GM10248 (cell line): ENCODE data around the gene ARSH.

Source experiments
- CTCF ChIA-PET: fragments of 300-600 bp; sonication (Branson Sonifier 250); formaldehyde crosslinking; extraction: SDS; loops from one replicate; lab custom pipeline; 2021; ENCODE audit warnings: antibody characterized with exemption; lab: Yijun Ruan, JAX
- POLR2A ChIA-PET: fragments of 350-650 bp; sonication (Branson Sonifier 250); formaldehyde crosslinking; extraction: SDS; loops from one replicate; lab custom pipeline; 2020; ENCODE audit warnings: antibody characterized with exemption; lab: Yijun Ruan, JAX
- DNase-seq: peaks from one replicate; pipeline ENCODE4 v3.0.0; 2012; ENCODE audit errors: extremely low spot score
- TF ChIP-seq, protein P1 (sequence below): IDR thresholded peaks from 2 replicates; pipeline ENCODE4 v1.5.1; 2012; ENCODE audit warnings: mild to moderate bottlenecking, low read depth; ENCODE audit errors: extremely low read depth, missing control alignments, control extremely low read depth

ARSH gene

DNA sequence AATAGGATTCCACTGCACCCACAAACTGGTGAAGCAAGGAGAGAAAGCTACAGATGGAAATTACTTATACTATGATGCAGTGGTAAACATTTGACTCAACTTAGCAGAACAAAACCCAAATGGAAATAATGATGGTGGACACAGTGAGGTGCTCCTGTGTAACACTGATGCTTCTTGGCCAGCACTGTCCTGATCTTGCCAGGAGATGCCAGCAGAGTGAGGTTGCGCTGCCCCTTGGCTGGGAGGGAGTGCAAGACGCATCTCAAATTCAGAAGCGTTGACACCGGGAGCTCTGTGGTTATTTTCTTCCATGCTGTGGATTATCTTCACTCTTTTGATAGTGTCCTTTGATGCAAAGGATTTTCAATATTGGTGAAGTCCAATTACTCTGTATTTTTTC is 22.0 kb upstream of the ARSH start:
- POLR2A ChIA-PET, result no interaction called here
- no peak for DNase-seq
- CTCF ChIA-PET, result no interaction called here
- TF ChIP-seq, protein P1, sequence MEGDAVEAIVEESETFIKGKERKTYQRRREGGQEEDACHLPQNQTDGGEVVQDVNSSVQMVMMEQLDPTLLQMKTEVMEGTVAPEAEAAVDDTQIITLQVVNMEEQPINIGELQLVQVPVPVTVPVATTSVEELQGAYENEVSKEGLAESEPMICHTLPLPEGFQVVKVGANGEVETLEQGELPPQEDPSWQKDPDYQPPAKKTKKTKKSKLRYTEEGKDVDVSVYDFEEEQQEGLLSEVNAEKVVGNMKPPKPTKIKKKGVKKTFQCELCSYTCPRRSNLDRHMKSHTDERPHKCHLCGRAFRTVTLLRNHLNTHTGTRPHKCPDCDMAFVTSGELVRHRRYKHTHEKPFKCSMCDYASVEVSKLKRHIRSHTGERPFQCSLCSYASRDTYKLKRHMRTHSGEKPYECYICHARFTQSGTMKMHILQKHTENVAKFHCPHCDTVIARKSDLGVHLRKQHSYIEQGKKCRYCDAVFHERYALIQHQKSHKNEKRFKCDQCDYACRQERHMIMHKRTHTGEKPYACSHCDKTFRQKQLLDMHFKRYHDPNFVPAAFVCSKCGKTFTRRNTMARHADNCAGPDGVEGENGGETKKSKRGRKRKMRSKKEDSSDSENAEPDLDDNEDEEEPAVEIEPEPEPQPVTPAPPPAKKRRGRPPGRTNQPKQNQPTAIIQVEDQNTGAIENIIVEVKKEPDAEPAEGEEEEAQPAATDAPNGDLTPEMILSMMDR, result no peak

DNA sequence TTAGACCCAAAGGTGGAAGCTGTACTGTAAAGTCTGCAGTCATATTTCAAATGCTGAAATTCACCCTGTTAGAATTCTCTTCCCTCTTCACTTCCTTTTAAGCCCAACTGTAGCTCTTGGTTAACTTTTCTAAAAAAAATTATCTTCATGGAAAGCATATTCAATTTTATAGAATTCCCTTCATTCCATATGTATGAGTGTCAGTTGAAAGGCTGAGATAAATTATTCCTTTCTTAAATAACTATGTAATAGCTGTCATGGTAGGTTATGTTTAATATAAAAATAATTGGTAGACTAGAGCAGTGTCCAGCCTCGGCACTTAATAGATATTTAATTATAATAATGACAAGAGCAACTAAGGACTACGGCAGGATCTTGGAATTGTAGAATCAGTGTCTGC is 16.8 kb upstream of the ARSH start:
- TF ChIP-seq, protein P1, result no peak
- ChIA-PET POLR2A (no interaction called here), CTCF (no interaction called here)
- DNase-seq, result no peak

DNA sequence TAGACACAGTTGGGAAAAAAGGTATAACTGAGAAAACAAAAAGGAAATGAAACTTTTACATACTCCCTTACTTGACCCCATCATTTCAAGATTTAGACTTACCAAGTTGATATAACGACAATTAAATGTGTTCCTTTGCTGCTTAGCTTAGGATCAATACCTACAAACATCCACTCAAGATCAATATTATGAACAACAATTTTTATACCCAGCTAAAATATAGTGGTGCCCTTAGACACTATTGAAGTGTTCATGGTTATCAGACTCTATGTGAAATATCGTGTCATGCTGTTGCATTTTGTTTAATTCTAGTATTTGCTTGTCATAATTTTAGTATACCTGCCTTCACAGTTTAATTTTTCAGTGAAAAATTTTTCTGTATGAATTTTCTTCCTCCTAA is 4.2 kb downstream of the ARSH start:
- POLR2A ChIA-PET, result no interaction called here
- TF ChIP-seq, protein P1, result no peak
- DNase-seq, result no peak
- CTCF ChIA-PET, result no interaction called here

GRCh38 chrX:3017492-3017891 is 11.1 kb downstream of the ARSH start:
- TF ChIP-seq, protein P1, result no peak
- ChIA-PET CTCF (no interaction called here), POLR2A (no interaction called here)
- no peak for DNase-seq

- ChIA-PET CTCF (no interaction called here), POLR2A (no interaction called here)
- TF ChIP-seq, protein P1, result no peak
- no peak for DNase-seq
These were observed 17.8 kb downstream of the ARSH start for GRCh38 chrX:3024176-3024575.

DNA sequence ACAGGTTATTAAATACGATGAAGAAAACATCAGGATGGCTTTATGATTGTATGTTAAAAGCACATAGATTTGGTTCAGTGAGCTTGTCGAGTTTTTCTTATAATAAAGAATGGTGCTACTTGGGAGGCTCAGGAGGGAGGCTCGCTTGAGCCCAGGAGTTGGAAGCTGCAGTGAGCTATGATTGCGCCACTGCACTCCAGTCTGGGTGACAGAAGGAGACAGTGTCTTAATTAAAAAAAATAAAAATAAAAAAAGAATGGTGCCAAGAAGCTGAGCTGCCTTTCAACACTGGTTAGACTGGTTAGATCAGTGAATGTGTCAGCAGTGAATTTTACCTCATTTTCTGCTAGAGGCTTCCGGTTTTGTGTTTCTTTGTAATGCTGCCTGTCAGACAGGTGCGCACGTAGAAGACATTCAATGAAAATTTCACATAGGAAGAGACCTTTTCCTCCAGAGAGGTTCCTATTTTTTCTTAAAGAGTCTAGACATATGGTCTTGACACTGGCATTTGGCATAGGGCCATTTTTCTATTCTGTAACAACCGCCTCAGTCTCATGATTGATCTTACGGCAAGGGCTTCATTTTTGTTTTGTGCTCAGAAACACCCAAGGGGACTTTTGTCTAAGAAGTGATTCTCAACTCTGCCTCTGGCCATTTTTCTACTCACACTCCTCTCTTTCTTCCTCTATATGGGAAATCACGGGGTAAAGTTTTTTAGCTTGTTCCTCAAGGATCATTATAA is 19.9 kb downstream of the ARSH start:
- TF ChIP-seq, protein P1, result no peak
- DNase-seq, result no peak
- CTCF ChIA-PET, result no interaction called here
- POLR2A ChIA-PET, result no interaction called here
